GM12878 (cell line): ENCODE results near the gene TCF7. TPM values are rescaled to one million over a fixed set of nuclear protein-coding genes. Genes with fewer than 3 reads are reported as not detected.

Source experiments
- ATAC-seq: fragments of 200-7000 bp; cut with Tn5 transposase; 3 replicates; pipeline ENCODE4 v1.9.1; 2020; ENCODE audit warnings: mild to moderate bottlenecking, moderate library complexity
- BruUV-seq: library from RNA; stranded (reverse); fragments of 400-500 nt; replicated peaks from 2 replicates; lab custom pipeline; 2021; lab: Mats Ljungman, UMichigan
- CTCF ChIA-PET: fragments of 300-600 bp; sonication (Branson Sonifier 250); formaldehyde crosslinking; extraction: SDS; loops from one replicate; lab custom pipeline; 2021; ENCODE audit warnings: inconsistent platforms; lab: Yijun Ruan, JAX
- POLR2A ChIA-PET: fragments of 350-600 bp; formaldehyde crosslinking; extraction: SDS; loops from one replicate; lab custom pipeline; 2021; ENCODE audit warnings: inconsistent platforms; lab: Charles Lee
- RAD21 ChIA-PET: fragments of 300-600 bp; sonication (Branson Sonifier 250); formaldehyde crosslinking; loops from one replicate; lab custom pipeline; 2023; ENCODE audit warnings: antibody characterized with exemption; ENCODE audit not compliant: unreplicated experiment; lab: Charles Lee
- SMC1A ChIA-PET: fragments of 300-600 bp; sonication (Branson Sonifier 250); formaldehyde crosslinking; loops from one replicate; lab custom pipeline; 2023; ENCODE audit not compliant: unreplicated experiment, uncharacterized antibody; lab: Charles Lee
- DNase-seq: peaks from one replicate; pipeline ENCODE4 v3.0.0-alpha.2; 2011; ENCODE audit warnings: low read depth, low spot score
- FAIRE-seq: peaks from 3 replicates; lab custom pipeline; 2011; peaks lifted over from hg19 to GRCh38; lab: Jason Lieb, UNC
- H2AFZ ChIP-seq: 2 replicates; pipeline ENCODE4 v1.6.0; 2011; ENCODE audit warnings: low read depth, low read length, control low read depth; ENCODE audit not compliant: control insufficient read depth
- H3K27ac ChIP-seq: 2 replicates; pipeline ENCODE4 v1.5.1; 2011; ENCODE audit warnings: control low read depth; ENCODE audit not compliant: control insufficient read depth, insufficient read depth
- H3K27me3 ChIP-seq, 2 experiments: replicated peaks in 1 of 2; 2 replicates each; pipeline versions ENCODE4 v1.6.0 to v1.6.1; 2011; ENCODE audit warnings: low read length in 1 of 2; ENCODE audit not compliant: control insufficient read depth in 2 of 2, insufficient read depth in 2 of 2
- H3K36me3 ChIP-seq, 2 experiments: 2 replicates each; pipeline ENCODE4 v1.5.1; 2011; ENCODE audit warnings: low read length in 1 of 2; ENCODE audit not compliant: control insufficient read depth in 2 of 2, insufficient read depth in 2 of 2
- H3K4me1 ChIP-seq: 2 replicates; pipeline ENCODE4 v1.6.1; 2011; ENCODE audit warnings: mild to moderate bottlenecking, low read length, moderate library complexity, mixed read lengths; ENCODE audit not compliant: control insufficient read depth, insufficient read depth
- H3K4me2 ChIP-seq: 2 replicates; pipeline ENCODE4 v1.6.0; 2011; ENCODE audit warnings: control low read depth; ENCODE audit not compliant: control insufficient read depth, insufficient read depth
- H3K4me3 ChIP-seq: fragments of 200-600 bp; sonication (generic); 2 replicates; pipeline ENCODE4 v1.5.1; 2016
- H3K79me2 ChIP-seq: 2 replicates; pipeline ENCODE4 v1.6.0; 2011; ENCODE audit warnings: low read length; ENCODE audit not compliant: control insufficient read depth, insufficient read depth
- H3K9ac ChIP-seq: 2 replicates; pipeline ENCODE4 v1.8.0; 2011; ENCODE audit warnings: low read length, control low read depth, mixed read lengths; ENCODE audit not compliant: control insufficient read depth, insufficient read depth
- H3K9me3 ChIP-seq: replicated peaks from 3 replicates; pipeline ENCODE4 v1.5.1; 2011; ENCODE audit warnings: mild to moderate bottlenecking, low read length; ENCODE audit not compliant: control insufficient read depth, insufficient read depth
- H4K20me1 ChIP-seq: 2 replicates; pipeline ENCODE4 v1.6.0; 2011; ENCODE audit not compliant: control insufficient read depth, insufficient read depth
- ATF7 ChIP-seq: fragments of 450-650 bp; IDR thresholded peaks from 2 replicates; pipeline ENCODE4 v1.6.1; 2016; ENCODE audit warnings: low read depth, mild to moderate bottlenecking
- ESRRA ChIP-seq: IDR thresholded peaks from 2 replicates; pipeline ENCODE4 v1.6.1; 2012; ENCODE audit warnings: mild to moderate bottlenecking, low read length, improper control_type of control experiment
- GATAD2B ChIP-seq: fragments of 450-650 bp; conservative IDR thresholded peaks from 2 replicates; pipeline ENCODE4 v1.6.1; 2017; ENCODE audit warnings: low read depth, mild to moderate bottlenecking, moderate library complexity
- MEF2A ChIP-seq: IDR thresholded peaks from 2 replicates; pipeline ENCODE4 v1.6.1; 2011; ENCODE audit warnings: low read depth, mild to moderate bottlenecking, low read length, moderate library complexity; ENCODE audit not compliant: insufficient read depth
- POU2F2 ChIP-seq: IDR thresholded peaks from 3 replicates; pipeline ENCODE4 v1.6.1; 2011; ENCODE audit warnings: low read depth, mild to moderate bottlenecking, low read length, borderline replicate concordance
- SMAD1 ChIP-seq: fragments of 450-650 bp; IDR thresholded peaks from 2 replicates; pipeline ENCODE4 v1.6.1; 2018; ENCODE audit warnings: mild to moderate bottlenecking, low read depth; ENCODE audit not compliant: partially characterized antibody
- SUZ12 ChIP-seq: fragments of 200-600 bp; sonication (generic); IDR thresholded peaks from one replicate; pipeline ENCODE4 v1.6.1; 2018; ENCODE audit warnings: antibody characterized with exemption, mild to moderate bottlenecking; ENCODE audit not compliant: unreplicated experiment
- WGBS: methylation state at CpG from one replicate; pipeline ENCODE4 v1.1.6; 2016; ENCODE audit warnings: low lambda C conversion rate; ENCODE audit not compliant: insufficient replicate concordance, insufficient coverage; ENCODE audit errors: missing lambda C conversion rate; 5-methylcytosine and 5-hydroxymethylcytosine counted together
- in situ Hi-C: fragments of 300-500 bp; cut with MboI; formaldehyde crosslinking; loops from 9 replicates; pipeline ENCODE4 v1.14.3; 2018; ENCODE audit warnings: mixed read lengths
- intact Hi-C: fragments of 100-400 bp; cut with micrococcal nuclease; formaldehyde crosslinking; loops from one replicate; pipeline ENCODE4 v1.14.2; 2022; ENCODE audit not compliant: unreplicated experiment
- polyA plus RNA-seq, 11 experiments: library from polyadenylated mRNA; depleted of rRNA in 4 of 11; unstranded in 6 of 11; stranded (reverse) in 5 of 11; fragments of >200 nt; fragmentation: Nextera tagmentation in 4 of 11; fragmentation: Illumina TruSeq in 1 of 11; extraction: Ambion mirVana in 4 of 11; extraction: Trizol in 1 of 11; gene quantifications; 1 replicate in 1 of 11; 2 replicates in 10 of 11; pipeline versions ENCODE4 v1.2.1 to v1.2.3, GENCODE V29; 2011 to 2016; ENCODE audit warnings: inconsistent platforms in 2 of 11, missing spikeins in 2 of 11, low read depth in 1 of 11
- total RNA-seq, 4 experiments: library from RNA; depleted of rRNA in 3 of 4; stranded (reverse); fragments of >200 nt in 3 of 4; fragmentation: Illumina TruSeq in 1 of 4; extraction: Trizol in 1 of 4; gene quantifications; 2 replicates each; pipeline versions ENCODE4 v1.2.1 to v1.2.3, GENCODE V29; 2013 to 2021
- TF ChIP-seq, protein P1 (sequence below): fragments of 450-650 bp; IDR thresholded peaks from 2 replicates; pipeline ENCODE4 v1.6.1; 2016; ENCODE audit warnings: mild to moderate bottlenecking
- TF ChIP-seq, protein P2 (sequence below): IDR thresholded peaks from 2 replicates; pipeline ENCODE4 v1.6.1; 2011; ENCODE audit warnings: borderline replicate concordance, low read depth, mild to moderate bottlenecking, moderate library complexity, mixed read lengths, low read length; ENCODE audit not compliant: insufficient read depth; ENCODE audit errors: extremely low read length
- TF ChIP-seq, protein P3 (sequence below): fragments of 450-650 bp; IDR thresholded peaks from 2 replicates; pipeline ENCODE4 v1.6.1; 2016; ENCODE audit warnings: mild to moderate bottlenecking
- TF ChIP-seq, protein P4 (sequence below): IDR thresholded peaks from 2 replicates; pipeline ENCODE4 v1.6.1; 2012; ENCODE audit warnings: improper control_type of control experiment, low read depth, low read length; ENCODE audit not compliant: insufficient replicate concordance

Gene TCF7
- total and polyA plus RNA-seq, 10 of the 15 experiments (the other 5 are each of a cell fraction or from before 2014, with no cell fraction given): 10.0 to 60.2 (median 23.6) TPM

DNA sequence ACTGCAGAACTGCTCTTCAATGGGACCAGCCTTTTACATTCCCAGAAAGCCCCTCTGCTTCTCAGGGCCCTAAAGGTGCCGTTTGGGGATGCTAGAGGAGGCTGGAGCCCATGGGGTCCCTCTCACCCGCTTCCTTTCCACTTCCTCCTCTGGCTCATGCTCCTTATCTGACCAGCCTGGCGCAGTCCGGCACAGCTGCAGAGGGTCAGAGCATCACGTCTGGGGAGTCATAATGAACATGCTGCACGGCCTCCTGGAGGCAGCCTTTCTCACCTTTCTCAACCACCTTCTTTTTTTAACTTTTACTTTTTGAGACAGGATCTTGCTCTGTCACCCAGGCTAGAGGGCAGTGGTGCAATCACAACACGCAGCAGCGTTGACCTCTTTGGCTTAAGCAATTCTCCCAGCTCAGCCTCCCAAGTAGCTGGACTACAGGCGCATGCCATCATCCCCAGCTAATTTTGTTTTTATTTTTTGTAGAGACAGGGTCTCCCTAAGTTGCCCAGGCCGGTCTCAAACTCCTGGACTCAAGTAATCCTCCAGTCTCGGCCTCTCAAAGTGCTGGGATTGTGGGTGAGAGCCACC lies 15.1 kb upstream of the TCF7 start:
- Histone ChIP-seq H3K36me3 (no peaks in the 10 kb centered on the region), H3K4me1 (peaks cover 53% of the 10 kb centered on the region), H2AFZ (no peak overlapping the region; the same call in 1 of the 2 replicates), H3K4me2 (peak overlapping the region; percentile 89), H3K79me2 (peaks cover 3% of the 10 kb centered on the region; the same call in 1 of the 2 replicates), H3K4me3 (peak overlapping the region; percentile 3; the same call in 1 of the 2 replicates), H3K9ac (peak overlapping the region; percentile 69), H3K27me3 (no peaks in the 10 kb centered on the region), H3K27ac (peak overlapping the region; percentile 95), H3K9me3 (no peaks in the 10 kb centered on the region), H4K20me1 (peaks cover 2% of the 10 kb centered on the region; the same call in 1 of the 2 replicates)
- intact Hi-C loops (no loop called here), in situ Hi-C loops (loop anchor here (5.0 kb wide), 1 partner anchor 57 kb away; no protein-coding TSS in a partner anchor)
- DNase-seq: no peak
- peak; percentile 33 for ATAC-seq
- POLR2A ChIA-PET: interaction anchor here (0.6 to 11.2 kb wide), 13 partner anchors 8 to 198 kb away, joined by 3 to 81 read pairs (median 5); partner anchors contain the start of gene VDAC1
- SMC1A ChIA-PET: interaction anchor here (0.6 to 8.4 kb wide), 15 partner anchors 9 to 421 kb away, joined by 3 to 177 read pairs (median 6); partner anchors contain the start of gene TCF7
- FAIRE-seq: peak; percentile 35
- no TSS peak for BruUV-seq
- RAD21 ChIA-PET: interaction anchor here (1.0 to 4.4 kb wide), 13 partner anchors 9 to 190 kb away, joined by 3 to 30 read pairs (median 6); no protein-coding TSS in a partner anchor
- CTCF ChIA-PET: interaction anchor here (0.9 to 6.6 kb wide), 18 partner anchors 10 to 124 kb away, joined by 3 to 112 read pairs (median 8); partner anchors contain the start of genes TCF7 and VDAC1
- 22% methylated on average over 11 of the region's 11 CpGs for WGBS
- TF ChIP-seq ATF7 (no peak), MEF2A (0 out of 2 replicates have a peak, but pooled peaks have one; percentile 24), POU2F2 (0 out of 3 replicates have a peak, but pooled peaks have one; percentile 43), ESRRA (no peak), SUZ12 (no peak), GATAD2B (no peak), SMAD1 (no peak)
- TF ChIP-seq, protein P1, sequence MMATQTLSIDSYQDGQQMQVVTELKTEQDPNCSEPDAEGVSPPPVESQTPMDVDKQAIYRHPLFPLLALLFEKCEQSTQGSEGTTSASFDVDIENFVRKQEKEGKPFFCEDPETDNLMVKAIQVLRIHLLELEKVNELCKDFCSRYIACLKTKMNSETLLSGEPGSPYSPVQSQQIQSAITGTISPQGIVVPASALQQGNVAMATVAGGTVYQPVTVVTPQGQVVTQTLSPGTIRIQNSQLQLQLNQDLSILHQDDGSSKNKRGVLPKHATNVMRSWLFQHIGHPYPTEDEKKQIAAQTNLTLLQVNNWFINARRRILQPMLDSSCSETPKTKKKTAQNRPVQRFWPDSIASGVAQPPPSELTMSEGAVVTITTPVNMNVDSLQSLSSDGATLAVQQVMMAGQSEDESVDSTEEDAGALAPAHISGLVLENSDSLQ: no peak
- TF ChIP-seq, protein P2, sequence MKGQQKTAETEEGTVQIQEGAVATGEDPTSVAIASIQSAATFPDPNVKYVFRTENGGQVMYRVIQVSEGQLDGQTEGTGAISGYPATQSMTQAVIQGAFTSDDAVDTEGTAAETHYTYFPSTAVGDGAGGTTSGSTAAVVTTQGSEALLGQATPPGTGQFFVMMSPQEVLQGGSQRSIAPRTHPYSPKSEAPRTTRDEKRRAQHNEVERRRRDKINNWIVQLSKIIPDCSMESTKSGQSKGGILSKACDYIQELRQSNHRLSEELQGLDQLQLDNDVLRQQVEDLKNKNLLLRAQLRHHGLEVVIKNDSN: no peak
- TF ChIP-seq, protein P3, sequence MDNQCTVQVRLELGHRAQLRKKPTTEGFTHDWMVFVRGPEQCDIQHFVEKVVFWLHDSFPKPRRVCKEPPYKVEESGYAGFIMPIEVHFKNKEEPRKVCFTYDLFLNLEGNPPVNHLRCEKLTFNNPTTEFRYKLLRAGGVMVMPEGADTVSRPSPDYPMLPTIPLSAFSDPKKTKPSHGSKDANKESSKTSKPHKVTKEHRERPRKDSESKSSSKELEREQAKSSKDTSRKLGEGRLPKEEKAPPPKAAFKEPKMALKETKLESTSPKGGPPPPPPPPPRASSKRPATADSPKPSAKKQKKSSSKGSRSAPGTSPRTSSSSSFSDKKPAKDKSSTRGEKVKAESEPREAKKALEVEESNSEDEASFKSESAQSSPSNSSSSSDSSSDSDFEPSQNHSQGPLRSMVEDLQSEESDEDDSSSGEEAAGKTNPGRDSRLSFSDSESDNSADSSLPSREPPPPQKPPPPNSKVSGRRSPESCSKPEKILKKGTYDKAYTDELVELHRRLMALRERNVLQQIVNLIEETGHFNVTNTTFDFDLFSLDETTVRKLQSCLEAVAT: no peak; the same call in 1 of the 2 replicates
- TF ChIP-seq, protein P4, sequence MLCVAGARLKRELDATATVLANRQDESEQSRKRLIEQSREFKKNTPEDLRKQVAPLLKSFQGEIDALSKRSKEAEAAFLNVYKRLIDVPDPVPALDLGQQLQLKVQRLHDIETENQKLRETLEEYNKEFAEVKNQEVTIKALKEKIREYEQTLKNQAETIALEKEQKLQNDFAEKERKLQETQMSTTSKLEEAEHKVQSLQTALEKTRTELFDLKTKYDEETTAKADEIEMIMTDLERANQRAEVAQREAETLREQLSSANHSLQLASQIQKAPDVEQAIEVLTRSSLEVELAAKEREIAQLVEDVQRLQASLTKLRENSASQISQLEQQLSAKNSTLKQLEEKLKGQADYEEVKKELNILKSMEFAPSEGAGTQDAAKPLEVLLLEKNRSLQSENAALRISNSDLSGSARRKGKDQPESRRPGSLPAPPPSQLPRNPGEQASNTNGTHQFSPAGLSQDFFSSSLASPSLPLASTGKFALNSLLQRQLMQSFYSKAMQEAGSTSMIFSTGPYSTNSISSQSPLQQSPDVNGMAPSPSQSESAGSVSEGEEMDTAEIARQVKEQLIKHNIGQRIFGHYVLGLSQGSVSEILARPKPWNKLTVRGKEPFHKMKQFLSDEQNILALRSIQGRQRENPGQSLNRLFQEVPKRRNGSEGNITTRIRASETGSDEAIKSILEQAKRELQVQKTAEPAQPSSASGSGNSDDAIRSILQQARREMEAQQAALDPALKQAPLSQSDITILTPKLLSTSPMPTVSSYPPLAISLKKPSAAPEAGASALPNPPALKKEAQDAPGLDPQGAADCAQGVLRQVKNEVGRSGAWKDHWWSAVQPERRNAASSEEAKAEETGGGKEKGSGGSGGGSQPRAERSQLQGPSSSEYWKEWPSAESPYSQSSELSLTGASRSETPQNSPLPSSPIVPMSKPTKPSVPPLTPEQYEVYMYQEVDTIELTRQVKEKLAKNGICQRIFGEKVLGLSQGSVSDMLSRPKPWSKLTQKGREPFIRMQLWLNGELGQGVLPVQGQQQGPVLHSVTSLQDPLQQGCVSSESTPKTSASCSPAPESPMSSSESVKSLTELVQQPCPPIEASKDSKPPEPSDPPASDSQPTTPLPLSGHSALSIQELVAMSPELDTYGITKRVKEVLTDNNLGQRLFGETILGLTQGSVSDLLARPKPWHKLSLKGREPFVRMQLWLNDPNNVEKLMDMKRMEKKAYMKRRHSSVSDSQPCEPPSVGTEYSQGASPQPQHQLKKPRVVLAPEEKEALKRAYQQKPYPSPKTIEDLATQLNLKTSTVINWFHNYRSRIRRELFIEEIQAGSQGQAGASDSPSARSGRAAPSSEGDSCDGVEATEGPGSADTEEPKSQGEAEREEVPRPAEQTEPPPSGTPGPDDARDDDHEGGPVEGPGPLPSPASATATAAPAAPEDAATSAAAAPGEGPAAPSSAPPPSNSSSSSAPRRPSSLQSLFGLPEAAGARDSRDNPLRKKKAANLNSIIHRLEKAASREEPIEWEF: no peak
